Measurements from ENCODE around the gene ZSCAN2.
"Not testable (repeated sequence)": the region's sequence is repeated elsewhere in the genome, so short reads cannot be mapped to it uniquely, and the experiment has no call there.

Gene ZSCAN2

GRCh38 chr15:84638103-84638502 is 37.3 kb downstream of the ZSCAN2 start:
- DNase-seq (ENCODE audit: low read depth in 2 of 2): no peak

- not testable (repeated sequence) for DNase-seq (ENCODE audit: low read depth in 2 of 2)
Observed at GRCh38 chr15:84641871-84642270, 41.1 kb downstream of the ZSCAN2 start.

- not testable (repeated sequence) for DNase-seq (ENCODE audit: low read depth in 2 of 2)
Observed at GRCh38 chr15:84642640-84643039, 41.8 kb downstream of the ZSCAN2 start.

GRCh38 chr15:84643838-84644237 is 43.0 kb downstream of the ZSCAN2 start:
- DNase-seq (ENCODE audit: low read depth in 2 of 2): no peak

- DNase-seq (ENCODE audit: low read depth in 2 of 2): no peak
Observed at GRCh38 chr15:84645496-84645895, 44.7 kb downstream of the ZSCAN2 start.

GRCh38 chr15:84645997-84646396 is 45.2 kb downstream of the ZSCAN2 start:
- DNase-seq (ENCODE audit: low read depth in 2 of 2): no peak

- DNase-seq (ENCODE audit: low read depth in 2 of 2): no peak
Observed at GRCh38 chr15:84647726-84648125, 46.9 kb downstream of the ZSCAN2 start.

- no peak for DNase-seq (ENCODE audit: low read depth in 2 of 2)
Observed at GRCh38 chr15:84648539-84648938, 47.7 kb downstream of the ZSCAN2 start.

GRCh38 chr15:84649706-84650105 is 48.9 kb downstream of the ZSCAN2 start:
- no peak for DNase-seq (ENCODE audit: low read depth in 2 of 2)

GRCh38 chr15:84653584-84653909 is 52.7 kb downstream of the ZSCAN2 start:
- no peak for DNase-seq (ENCODE audit: low read depth in 2 of 2)

- peak; percentile 92 to 97 for DNase-seq (ENCODE audit: low read depth in 2 of 2)
Observed at GRCh38 chr15:84653910-84654688, 53.3 kb downstream of the ZSCAN2 start, which contains the start of gene WDR73. Gene WDR73 (minus strand): TSS chr15:84654283. CDS start chr15:84654274, 9 bp downstream.

GRCh38 chr15:84654689-84655453 is 54.1 kb downstream of the ZSCAN2 start:
- peak; percentile 50 to 51 for DNase-seq (ENCODE audit: low read depth in 2 of 2)

GRCh38 chr15:84656972-84657371 is 56.2 kb downstream of the ZSCAN2 start:
- no peak for DNase-seq (ENCODE audit: low read depth in 2 of 2)

- DNase-seq (ENCODE audit: low read depth in 2 of 2): no peak
Observed at GRCh38 chr15:84657748-84658079, 56.9 kb downstream of the ZSCAN2 start.

GRCh38 chr15:84658080-84658787 is 57.4 kb downstream of the ZSCAN2 start, which contains the start of gene NMB:
Gene NMB (minus strand): TSS chr15:84658199. CDS start chr15:84658152, 47 bp downstream.
- peak; percentile 54 to 64 for DNase-seq (ENCODE audit: low read depth in 2 of 2)

- no peak for DNase-seq (ENCODE audit: low read depth in 2 of 2)
Observed at GRCh38 chr15:84658788-84659411, 58.1 kb downstream of the ZSCAN2 start.

- DNase-seq (ENCODE audit: low read depth in 2 of 2): no peak
Observed at GRCh38 chr15:84659904-84660781, 59.3 kb downstream of the ZSCAN2 start.

- no peak for DNase-seq (ENCODE audit: low read depth in 2 of 2)
Observed at GRCh38 chr15:84661001-84661400, 60.2 kb downstream of the ZSCAN2 start.

- DNase-seq (ENCODE audit: low read depth in 2 of 2): no peak
Observed at GRCh38 chr15:84666373-84666772, 65.6 kb downstream of the ZSCAN2 start.

GRCh38 chr15:84668221-84668982 is 67.6 kb downstream of the ZSCAN2 start:
- DNase-seq (ENCODE audit: low read depth in 2 of 2): no peak

Data from stimulated activated CD4-positive, alpha-beta T cell treated with anti-CD3 and anti-CD28 coated beads, Interleukin-1b, Interleukin-23, amount 100 ng/mL, for 1 hour (primary cell).